Osteocyte (in vitro differentiated cells): ENCODE measurements around the gene RASSF5. TPM values are rescaled to one million over a fixed set of nuclear protein-coding genes. Genes with fewer than 3 reads are reported as not detected.

Experiments used
- DNase-seq: peaks from one replicate; pipeline ENCODE4 v3.0.0; 2021; ENCODE audit warnings: mixed read lengths; ENCODE audit not compliant: unreplicated experiment; ENCODE audit errors: extremely low spot score
- H3K27ac Mint-ChIP-seq: one replicate; pipeline ENCODE4 v1.8.0; 2021; ENCODE audit warnings: mild to moderate bottlenecking, mixed read lengths; ENCODE audit not compliant: unreplicated experiment
- H3K27me3 Mint-ChIP-seq: one replicate; pipeline ENCODE4 v1.8.0; 2021; ENCODE audit warnings: mixed read lengths; ENCODE audit not compliant: unreplicated experiment
- H3K36me3 Mint-ChIP-seq: one replicate; pipeline ENCODE4 v1.8.0; 2021; ENCODE audit warnings: mixed read lengths; ENCODE audit not compliant: unreplicated experiment
- H3K4me1 Mint-ChIP-seq: one replicate; pipeline ENCODE4 v1.8.0; 2021; ENCODE audit warnings: mixed read lengths; ENCODE audit not compliant: unreplicated experiment
- H3K4me3 Mint-ChIP-seq: one replicate; pipeline ENCODE4 v1.8.0; 2021; ENCODE audit warnings: mild to moderate bottlenecking, moderate library complexity, mixed read lengths; ENCODE audit not compliant: unreplicated experiment
- H3K9me3 Mint-ChIP-seq: one replicate; pipeline ENCODE4 v1.8.0; 2021; ENCODE audit warnings: mixed read lengths; ENCODE audit not compliant: unreplicated experiment
- CTCF ChIP-seq: fragments of 200-600 bp; sonication (generic); IDR thresholded peaks from 2 replicates; pipeline ENCODE4 v1.5.0; 2021; ENCODE audit warnings: antibody characterized with exemption, mild to moderate bottlenecking, moderate library complexity
- total RNA-seq: library from RNA; stranded (reverse); gene quantifications from 2 replicates; pipeline ENCODE4 v1.2.1, GENCODE V29; 2021

RASSF5 gene
- total RNA-seq, 1 donor from 2014 or later, result not detected

- TF ChIP-seq CTCF, result no peak
- H3K4me1 Mint-ChIP-seq, result peaks cover 24% of the 10 kb centered on the region
- DNase-seq, result no peak
- no peaks in the 10 kb centered on the region for H3K27me3 Mint-ChIP-seq
- H3K36me3 Mint-ChIP-seq, result peaks cover 14% of the 10 kb centered on the region
- no peak overlapping the region for H3K27ac Mint-ChIP-seq
- H3K9me3 Mint-ChIP-seq, result no peaks in the 10 kb centered on the region
- no peak overlapping the region for H3K4me3 Mint-ChIP-seq
Measured at GRCh38 chr1:206586501-206587445, 79.4 kb downstream of the RASSF5 start.

GRCh38 chr1:206587904-206588303, 80.6 kb downstream of the RASSF5 start:
- Mint-ChIP-seq H3K36me3 (peaks cover 23% of the 10 kb centered on the region), H3K4me1 (peaks cover 24% of the 10 kb centered on the region), H3K9me3 (no peaks in the 10 kb centered on the region), H3K27ac (no peak overlapping the region), H3K27me3 (no peaks in the 10 kb centered on the region), H3K4me3 (no peak overlapping the region)
- no peak for TF ChIP-seq CTCF
- no peak for DNase-seq

- H3K36me3 Mint-ChIP-seq, result peaks cover 27% of the 10 kb centered on the region
- no peak for DNase-seq
- H3K27ac Mint-ChIP-seq, result peak overlapping the region; percentile 78
- no peaks in the 10 kb centered on the region for H3K27me3 Mint-ChIP-seq
- no peak for TF ChIP-seq CTCF
- H3K4me3 Mint-ChIP-seq, result no peak overlapping the region
- no peaks in the 10 kb centered on the region for H3K9me3 Mint-ChIP-seq
- peaks cover 24% of the 10 kb centered on the region for H3K4me1 Mint-ChIP-seq
Measured at GRCh38 chr1:206588492-206588891, 81.2 kb downstream of the RASSF5 start.

- no peaks in the 10 kb centered on the region for H3K9me3 Mint-ChIP-seq
- peaks cover 30% of the 10 kb centered on the region for H3K36me3 Mint-ChIP-seq
- no peak overlapping the region for H3K4me3 Mint-ChIP-seq
Measured at GRCh38 chr1:206589206-206589605, 81.9 kb downstream of the RASSF5 start.

More at GRCh38 chr1:206589206-206589605, 81.9 kb downstream of the RASSF5 start:
- H3K4me1 Mint-ChIP-seq, result peaks cover 24% of the 10 kb centered on the region
- peak overlapping the region; percentile 78 for H3K27ac Mint-ChIP-seq
- no peak for TF ChIP-seq CTCF
- DNase-seq, result no peak
- no peaks in the 10 kb centered on the region for H3K27me3 Mint-ChIP-seq
